PC-3 (cell line): ENCODE measurements around the gene DTNB. TPM values are rescaled to one million over a fixed set of nuclear protein-coding genes. Genes with fewer than 3 reads are reported as not detected.

ENCODE experiments used
- ATAC-seq: fragments of 200-7000 bp; cut with Tn5 transposase; 2 replicates; pipeline ENCODE4 v1.9.1; 2020; ENCODE audit warnings: mild to moderate bottlenecking, moderate library complexity
- BruUV-seq: library from RNA; stranded (reverse); fragments of 400-500 nt; replicated peaks from 2 replicates; lab custom pipeline; 2021; lab: Mats Ljungman, UMichigan
- CTCF ChIA-PET: fragments of 300-600 bp; sonication (Branson Sonifier 250); formaldehyde crosslinking; loops from one replicate; lab custom pipeline; 2022; ENCODE audit warnings: antibody characterized with exemption; lab: Charles Lee
- POLR2A ChIA-PET: fragments of 300-600 bp; sonication (Branson Sonifier 250); formaldehyde crosslinking; loops from one replicate; lab custom pipeline; 2022; ENCODE audit warnings: antibody characterized with exemption; ENCODE audit not compliant: unreplicated experiment; lab: Charles Lee
- DNase-seq: peaks from one replicate; pipeline ENCODE4 v3.0.0-alpha.2; 2015
- H2AFZ ChIP-seq: fragments of 300-600 bp; sonication (generic); 2 replicates; pipeline ENCODE4 v1.6.0; 2016; ENCODE audit warnings: antibody characterized with exemption, low read length
- H3F3A ChIP-seq: fragments of 300-600 bp; sonication (generic); one replicate; pipeline ENCODE4 v1.6.0; 2017; ENCODE audit warnings: antibody characterized with exemption, low read length, control low read depth, mild to moderate bottlenecking; ENCODE audit not compliant: unreplicated experiment
- H3K27ac ChIP-seq: fragments of 300-600 bp; sonication (generic); 2 replicates; pipeline ENCODE4 v1.5.1; 2016; ENCODE audit warnings: mild to moderate bottlenecking, low read length
- H3K27me3 ChIP-seq: fragments of 300-600 bp; sonication (generic); 2 replicates; pipeline ENCODE4 v1.6.1; 2016; ENCODE audit warnings: low read length, mixed read lengths
- H3K36me3 ChIP-seq: fragments of 300-600 bp; sonication (generic); 2 replicates; pipeline ENCODE4 v1.6.1; 2016; ENCODE audit warnings: low read depth, mixed run types, low read length, mixed read lengths
- H3K4me1 ChIP-seq: fragments of 300-600 bp; sonication (generic); 2 replicates; pipeline ENCODE4 v1.5.1; 2016; ENCODE audit warnings: low read length; ENCODE audit not compliant: insufficient read depth
- H3K4me2 ChIP-seq: fragments of 300-600 bp; sonication (generic); 2 replicates; pipeline ENCODE4 v1.6.0; 2016; ENCODE audit warnings: low read length
- H3K4me3 ChIP-seq: fragments of 300-600 bp; sonication (generic); 2 replicates; pipeline ENCODE4 v1.5.1; 2016; ENCODE audit warnings: mild to moderate bottlenecking, low read length, mixed read lengths
- H3K79me2 ChIP-seq: fragments of 300-600 bp; sonication (generic); 2 replicates; pipeline ENCODE4 v1.6.1; 2017; ENCODE audit warnings: low read length, mixed read lengths
- H3K9ac ChIP-seq: fragments of 300-600 bp; sonication (generic); 2 replicates; pipeline ENCODE4 v1.6.0; 2016; ENCODE audit warnings: mild to moderate bottlenecking, low read length
- H3K9me2 ChIP-seq: fragments of 300-600 bp; sonication (generic); replicated peaks from 2 replicates; pipeline ENCODE4 v1.6.1; 2016; ENCODE audit warnings: mixed run types, low read length, mixed read lengths
- H3K9me3 ChIP-seq: fragments of 300-600 bp; sonication (generic); 2 replicates; pipeline ENCODE4 v1.6.1; 2016; ENCODE audit warnings: low read length, mixed read lengths
- H4K20me1 ChIP-seq: fragments of 300-600 bp; sonication (generic); 2 replicates; pipeline ENCODE4 v1.6.1; 2016; ENCODE audit warnings: low read length, mixed read lengths
- EZH2 ChIP-seq: fragments of 300-600 bp; sonication (generic); IDR thresholded peaks from one replicate; pipeline ENCODE4 v1.6.1; 2017; ENCODE audit warnings: antibody characterized with exemption, mild to moderate bottlenecking, low read length; ENCODE audit not compliant: unreplicated experiment
- EZH2phosphoT487 ChIP-seq: fragments of 300-600 bp; sonication (generic); IDR thresholded peaks from 2 replicates; pipeline ENCODE4 v1.6.1; 2018; ENCODE audit warnings: mild to moderate bottlenecking, antibody characterized with exemption, low read length, borderline replicate concordance
- intact Hi-C: fragments of 100-400 bp; cut with micrococcal nuclease; formaldehyde crosslinking; loops from 2 replicates; pipeline ENCODE4 v1.9.0; 2023
- microRNA-seq: library from miRNA; unstranded; fragments of <30 nt; microRNA quantifications from one replicate; pipeline ENCODE4 v1.1.0, GENCODE V29; 2020; ENCODE audit not compliant: unreplicated experiment
- total RNA-seq: library from RNA; depleted of rRNA; stranded (reverse); fragments of >200 nt; gene quantifications from 2 replicates; pipeline ENCODE4 v1.2.3, GENCODE V29; 2014; rRNA removed
- TF ChIP-seq, protein P1 (sequence below): fragments of 300-600 bp; sonication (generic); conservative IDR thresholded peaks from 2 replicates; pipeline ENCODE4 v1.5.1; 2017; ENCODE audit warnings: antibody characterized with exemption, low read depth, mild to moderate bottlenecking, low read length

DTNB gene
- total RNA-seq, 1 experiment from 2014 or later, result 23.1 TPM

DNA sequence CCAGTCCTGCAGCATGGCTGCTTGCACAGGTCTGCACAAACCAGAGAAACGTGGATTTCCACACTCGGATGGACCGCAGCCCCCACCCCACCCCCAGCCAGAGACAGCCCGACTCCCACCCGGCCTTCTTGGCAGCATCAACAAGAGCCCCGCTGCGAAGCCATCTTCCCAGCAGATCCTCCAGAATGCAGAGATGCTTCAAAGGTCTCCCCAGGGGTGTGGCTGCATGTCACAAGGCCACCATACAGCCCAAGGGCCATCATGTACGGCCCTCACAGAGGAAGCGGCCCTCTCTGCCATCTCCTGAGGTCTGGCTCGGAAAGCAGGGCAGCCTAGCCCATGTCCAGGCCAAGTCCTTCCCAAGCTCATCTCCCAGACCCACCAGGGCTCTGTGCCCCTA lies 343.1 kb downstream of the DTNB start:
- no peak overlapping the region for H2AFZ ChIP-seq
- CTCF ChIA-PET, result no interaction called here
- no peaks in the 10 kb centered on the region for H3K27me3 ChIP-seq
- peaks cover 12% of the 10 kb centered on the region; the same call in 1 of the 2 replicates for H3K36me3 ChIP-seq
- H3K9ac ChIP-seq, result no peak overlapping the region
- ATAC-seq, result no peak
- TF ChIP-seq EZH2phosphoT487 (no peak), EZH2 (no peak)
- TF ChIP-seq, protein P1, sequence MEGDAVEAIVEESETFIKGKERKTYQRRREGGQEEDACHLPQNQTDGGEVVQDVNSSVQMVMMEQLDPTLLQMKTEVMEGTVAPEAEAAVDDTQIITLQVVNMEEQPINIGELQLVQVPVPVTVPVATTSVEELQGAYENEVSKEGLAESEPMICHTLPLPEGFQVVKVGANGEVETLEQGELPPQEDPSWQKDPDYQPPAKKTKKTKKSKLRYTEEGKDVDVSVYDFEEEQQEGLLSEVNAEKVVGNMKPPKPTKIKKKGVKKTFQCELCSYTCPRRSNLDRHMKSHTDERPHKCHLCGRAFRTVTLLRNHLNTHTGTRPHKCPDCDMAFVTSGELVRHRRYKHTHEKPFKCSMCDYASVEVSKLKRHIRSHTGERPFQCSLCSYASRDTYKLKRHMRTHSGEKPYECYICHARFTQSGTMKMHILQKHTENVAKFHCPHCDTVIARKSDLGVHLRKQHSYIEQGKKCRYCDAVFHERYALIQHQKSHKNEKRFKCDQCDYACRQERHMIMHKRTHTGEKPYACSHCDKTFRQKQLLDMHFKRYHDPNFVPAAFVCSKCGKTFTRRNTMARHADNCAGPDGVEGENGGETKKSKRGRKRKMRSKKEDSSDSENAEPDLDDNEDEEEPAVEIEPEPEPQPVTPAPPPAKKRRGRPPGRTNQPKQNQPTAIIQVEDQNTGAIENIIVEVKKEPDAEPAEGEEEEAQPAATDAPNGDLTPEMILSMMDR, result no peak
- H3K9me3 ChIP-seq, result peaks cover 11% of the 10 kb centered on the region; the same call in 1 of the 2 replicates
- no peak overlapping the region for H3K27ac ChIP-seq
- intact Hi-C loops, result no loop called here
- H3K4me3 ChIP-seq, result no peak overlapping the region
- BruUV-seq, result no TSS peak
- no peaks in the 10 kb centered on the region for H3K79me2 ChIP-seq
- no peaks in the 10 kb centered on the region for H3K9me2 ChIP-seq
- H3K4me2 ChIP-seq, result no peak overlapping the region
- POLR2A ChIA-PET, result interaction anchor here (0.6 kb wide), 1 partner anchor 548 kb away, joined by 5 read pairs; the partner anchor contains the start of gene ASXL2
- H3F3A ChIP-seq, result no peaks in the 10 kb centered on the region
- DNase-seq, result no peak
- no peaks in the 10 kb centered on the region for H4K20me1 ChIP-seq
- H3K4me1 ChIP-seq, result no peaks in the 10 kb centered on the region

- ATAC-seq, result no peak
- H3K36me3 ChIP-seq, result peaks cover 12% of the 10 kb centered on the region; the same call in 1 of the 2 replicates
- BruUV-seq, result no TSS peak
- DNase-seq, result no peak
- no peaks in the 10 kb centered on the region for H3K79me2 ChIP-seq
- H3K9ac ChIP-seq, result no peak overlapping the region
- no peaks in the 10 kb centered on the region for H3K9me2 ChIP-seq
- intact Hi-C loops, result no loop called here
- no peak overlapping the region for H3K4me2 ChIP-seq
- ChIA-PET POLR2A (no interaction called here), CTCF (interaction anchor here (0.5 kb wide), 1 partner anchor 559 kb away, joined by 3 read pairs; no protein-coding TSS in a partner anchor)
- peaks cover 11% of the 10 kb centered on the region; the same call in 1 of the 2 replicates for H3K9me3 ChIP-seq
- H3K4me3 ChIP-seq, result no peak overlapping the region
- no peaks in the 10 kb centered on the region for H4K20me1 ChIP-seq
- H3K27me3 ChIP-seq, result no peaks in the 10 kb centered on the region
- no peak overlapping the region for H2AFZ ChIP-seq
- TF ChIP-seq, protein P1, result no peak
- no peak for TF ChIP-seq EZH2
- no peak for TF ChIP-seq EZH2phosphoT487
- H3K27ac ChIP-seq, result no peak overlapping the region
- H3F3A ChIP-seq, result no peaks in the 10 kb centered on the region
- no peaks in the 10 kb centered on the region for H3K4me1 ChIP-seq
Measured at GRCh38 chr2:25328152-25329085, 345.0 kb downstream of the DTNB start.

Small RNA genes within 50 kb of the gene (microRNA-seq; reads per million reads assigned to microRNA genes)
- gene MIR1301, result 328 reads per million, percentile 76 among the genes with 10 or more reads in this experiment

Other genes starting within 250 kb of the DTNB start
- gene ASXL2, start 204.9 kb upstream of the DTNB start, total RNA-seq, result 11.5 and 18.7 TPM in 2 replicates